AG10803 (cell line): Measurements from ENCODE around the gene STARD13.
A peak's percentile ranks its signal among the peaks of the same experiment; 100 is the strongest.

Experiments
- DNase-seq: peaks from one replicate; pipeline ENCODE4 v3.0.0; 2010; ENCODE audit warnings: low read depth
- H3K4me3 ChIP-seq: 2 replicates; pipeline ENCODE4 v1.5.1; 2011; ENCODE audit warnings: mild to moderate bottlenecking, low read length, control low read depth
- CTCF ChIP-seq: conservative IDR thresholded peaks from 2 replicates; pipeline ENCODE4 v1.5.1; 2011; ENCODE audit warnings: mild to moderate bottlenecking, low read length, control low read depth, inconsistent platforms

Gene STARD13

GRCh38 chr13:33109271-33109697 lies 176.3 kb downstream of the STARD13 start:
- no peak for TF ChIP-seq CTCF
- no peak overlapping the region for H3K4me3 ChIP-seq
- DNase-seq = peak; percentile 74

GRCh38 chr13:33108620-33109019 lies 176.9 kb downstream of the STARD13 start:
- peak; percentile 90 for DNase-seq
- no peak for TF ChIP-seq CTCF
- H3K4me3 ChIP-seq = no peak overlapping the region

- no peak overlapping the region for H3K4me3 ChIP-seq
Observed at GRCh38 chr13:33107361-33107760, 178.2 kb downstream of the STARD13 start.

GRCh38 chr13:33106656-33107360 lies 178.7 kb downstream of the STARD13 start:
- no peak for DNase-seq
- no peak for TF ChIP-seq CTCF
- H3K4me3 ChIP-seq = no peak overlapping the region

More at GRCh38 chr13:33107361-33107760, 178.2 kb downstream of the STARD13 start:
- TF ChIP-seq CTCF = no peak
- no peak for DNase-seq

- no peak for DNase-seq
- H3K4me3 ChIP-seq = no peak overlapping the region
- no peak for TF ChIP-seq CTCF
Observed at GRCh38 chr13:33105387-33106005, 180.1 kb downstream of the STARD13 start.

- no peak for DNase-seq
- H3K4me3 ChIP-seq = no peak overlapping the region
- no peak for TF ChIP-seq CTCF
Observed at GRCh38 chr13:33103457-33103856, 182.1 kb downstream of the STARD13 start.

- H3K4me3 ChIP-seq = no peak overlapping the region
- DNase-seq = no peak
- no peak for TF ChIP-seq CTCF
Observed at GRCh38 chr13:33101835-33102234, 183.7 kb downstream of the STARD13 start.
